Measurements from ENCODE around the gene ZNF148.
A peak's percentile ranks its signal among the peaks of the same experiment; 100 is the strongest.

The ZNF148 gene

GRCh38 chr3:125316246-125316645 lies 58.9 kb downstream of the ZNF148 start:
- TF ChIP-seq, protein P1, sequence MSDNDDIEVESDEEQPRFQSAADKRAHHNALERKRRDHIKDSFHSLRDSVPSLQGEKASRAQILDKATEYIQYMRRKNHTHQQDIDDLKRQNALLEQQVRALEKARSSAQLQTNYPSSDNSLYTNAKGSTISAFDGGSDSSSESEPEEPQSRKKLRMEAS (IDR thresholded peaks at IDR 0.05) = no peak
- no peak for TF ChIP-seq YY1 (IDR thresholded peaks at IDR 0.05; ENCODE audit: low read depth)
- TF ChIP-seq TAF1 (IDR thresholded peaks at IDR 0.05; ENCODE audit: low read depth) = no peak
- TF ChIP-seq, protein P2, sequence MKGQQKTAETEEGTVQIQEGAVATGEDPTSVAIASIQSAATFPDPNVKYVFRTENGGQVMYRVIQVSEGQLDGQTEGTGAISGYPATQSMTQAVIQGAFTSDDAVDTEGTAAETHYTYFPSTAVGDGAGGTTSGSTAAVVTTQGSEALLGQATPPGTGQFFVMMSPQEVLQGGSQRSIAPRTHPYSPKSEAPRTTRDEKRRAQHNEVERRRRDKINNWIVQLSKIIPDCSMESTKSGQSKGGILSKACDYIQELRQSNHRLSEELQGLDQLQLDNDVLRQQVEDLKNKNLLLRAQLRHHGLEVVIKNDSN (IDR thresholded peaks at IDR 0.05) = no peak
- no peak for TF ChIP-seq NFIC (IDR thresholded peaks at IDR 0.05)
- TF ChIP-seq, protein P3, sequence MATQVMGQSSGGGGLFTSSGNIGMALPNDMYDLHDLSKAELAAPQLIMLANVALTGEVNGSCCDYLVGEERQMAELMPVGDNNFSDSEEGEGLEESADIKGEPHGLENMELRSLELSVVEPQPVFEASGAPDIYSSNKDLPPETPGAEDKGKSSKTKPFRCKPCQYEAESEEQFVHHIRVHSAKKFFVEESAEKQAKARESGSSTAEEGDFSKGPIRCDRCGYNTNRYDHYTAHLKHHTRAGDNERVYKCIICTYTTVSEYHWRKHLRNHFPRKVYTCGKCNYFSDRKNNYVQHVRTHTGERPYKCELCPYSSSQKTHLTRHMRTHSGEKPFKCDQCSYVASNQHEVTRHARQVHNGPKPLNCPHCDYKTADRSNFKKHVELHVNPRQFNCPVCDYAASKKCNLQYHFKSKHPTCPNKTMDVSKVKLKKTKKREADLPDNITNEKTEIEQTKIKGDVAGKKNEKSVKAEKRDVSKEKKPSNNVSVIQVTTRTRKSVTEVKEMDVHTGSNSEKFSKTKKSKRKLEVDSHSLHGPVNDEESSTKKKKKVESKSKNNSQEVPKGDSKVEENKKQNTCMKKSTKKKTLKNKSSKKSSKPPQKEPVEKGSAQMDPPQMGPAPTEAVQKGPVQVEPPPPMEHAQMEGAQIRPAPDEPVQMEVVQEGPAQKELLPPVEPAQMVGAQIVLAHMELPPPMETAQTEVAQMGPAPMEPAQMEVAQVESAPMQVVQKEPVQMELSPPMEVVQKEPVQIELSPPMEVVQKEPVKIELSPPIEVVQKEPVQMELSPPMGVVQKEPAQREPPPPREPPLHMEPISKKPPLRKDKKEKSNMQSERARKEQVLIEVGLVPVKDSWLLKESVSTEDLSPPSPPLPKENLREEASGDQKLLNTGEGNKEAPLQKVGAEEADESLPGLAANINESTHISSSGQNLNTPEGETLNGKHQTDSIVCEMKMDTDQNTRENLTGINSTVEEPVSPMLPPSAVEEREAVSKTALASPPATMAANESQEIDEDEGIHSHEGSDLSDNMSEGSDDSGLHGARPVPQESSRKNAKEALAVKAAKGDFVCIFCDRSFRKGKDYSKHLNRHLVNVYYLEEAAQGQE (IDR thresholded peaks at IDR 0.05; ENCODE audit: low read depth) = no peak
- TF ChIP-seq RAD21 (IDR thresholded peaks at IDR 0.05; ENCODE audit: low read depth) = no peak
- no peak for TF ChIP-seq EP300 (IDR thresholded peaks at IDR 0.05; ENCODE audit: borderline replicate concordance)
- TF ChIP-seq EGR1 (IDR thresholded peaks at IDR 0.05) = no peak
- no peak for TF ChIP-seq CEBPB (IDR thresholded peaks at IDR 0.05)
- no peak for TF ChIP-seq FOXM1 (IDR thresholded peaks at IDR 0.05; ENCODE audit: borderline replicate concordance, low read depth)

DNA sequence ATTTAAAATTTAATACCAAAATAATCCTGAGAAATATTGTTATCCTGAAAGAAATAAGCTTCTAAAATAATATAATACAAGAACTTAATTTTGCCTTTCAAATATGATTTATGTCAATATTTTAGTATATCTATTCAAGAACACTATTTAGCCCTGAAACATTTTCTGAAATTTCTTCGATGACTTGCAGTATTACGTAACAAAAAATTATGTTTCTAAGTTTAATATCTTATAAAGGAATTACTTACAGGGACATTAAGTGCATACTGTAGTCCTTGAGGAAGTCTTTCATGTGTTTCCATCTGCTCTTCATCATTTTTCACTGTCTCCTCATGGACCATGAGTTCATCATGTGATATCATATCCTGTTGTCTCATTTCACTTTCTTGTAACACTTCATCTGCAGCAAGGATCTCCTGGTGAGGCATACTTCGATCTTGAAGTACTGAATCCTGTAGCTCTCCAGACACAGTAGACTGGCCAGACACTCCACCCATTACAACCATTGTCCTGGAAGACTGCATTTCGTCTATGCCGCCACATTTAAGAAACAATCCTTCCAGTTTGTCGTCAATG lies 62.0 kb downstream of the ZNF148 start:
- TF ChIP-seq, protein P2 (IDR thresholded peaks at IDR 0.05) = no peak
- TF ChIP-seq TCF12 (IDR thresholded peaks at IDR 0.05; ENCODE audit: low read depth) (no peak), NFIC (IDR thresholded peaks at IDR 0.05) (no peak), FOXM1 (IDR thresholded peaks at IDR 0.05; ENCODE audit: borderline replicate concordance, low read depth) (no peak)

GRCh38 chr3:125310623-125311081 lies 64.5 kb downstream of the ZNF148 start:
- TF ChIP-seq NFIC (IDR thresholded peaks at IDR 0.05) (no peak), CREB1 (IDR thresholded peaks at IDR 0.05; ENCODE audit: low read depth) (no peak), CEBPB (IDR thresholded peaks at IDR 0.05) (no peak)

DNA sequence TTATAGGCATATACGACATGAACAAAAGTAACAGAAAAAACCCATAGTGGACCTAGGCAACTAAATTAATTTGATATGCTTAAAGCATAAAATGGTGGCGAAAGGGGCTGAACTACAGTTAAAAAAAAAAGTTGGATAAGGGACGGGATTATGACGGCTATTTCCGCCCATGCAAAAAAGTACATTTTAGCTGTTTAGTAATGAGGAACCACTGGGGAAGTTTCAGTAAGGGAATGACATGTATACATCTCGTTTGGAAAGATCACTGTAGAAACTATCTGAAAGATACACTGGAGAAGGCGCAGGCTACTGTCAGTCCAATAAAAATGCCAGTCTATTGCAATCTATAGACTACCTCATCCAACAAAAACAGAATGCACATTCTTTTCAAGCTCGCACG lies 65.6 kb downstream of the ZNF148 start:
- no peak for TF ChIP-seq NFIC (IDR thresholded peaks at IDR 0.05)

DNA sequence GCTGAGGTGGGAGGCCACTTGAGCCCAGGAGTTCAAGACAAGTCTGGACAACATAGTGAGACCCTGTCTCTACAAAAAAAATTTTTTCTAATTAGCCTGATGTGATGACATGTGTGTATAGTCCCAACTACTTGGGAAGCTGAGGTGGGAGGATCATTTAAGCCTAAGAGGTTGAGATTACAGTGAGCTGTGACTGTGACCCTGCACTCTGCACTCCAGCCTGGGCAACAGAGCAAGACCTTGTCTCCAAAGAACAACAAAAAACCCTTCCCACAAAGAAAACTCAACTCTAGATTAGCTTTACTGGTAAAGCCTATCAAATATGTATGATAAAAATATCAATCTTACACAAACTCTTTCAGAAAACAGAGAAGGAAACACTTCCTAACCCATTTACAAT lies 68.5 kb downstream of the ZNF148 start:
- TF ChIP-seq, protein P2 (IDR thresholded peaks at IDR 0.05) = no peak
- TF ChIP-seq, protein P3 (IDR thresholded peaks at IDR 0.05; ENCODE audit: low read depth) = no peak
- no peak for TF ChIP-seq TAF1 (IDR thresholded peaks at IDR 0.05; ENCODE audit: low read depth)
- no peak for TF ChIP-seq CREB1 (IDR thresholded peaks at IDR 0.05; ENCODE audit: low read depth)

GRCh38 chr3:125302932-125303331 lies 72.2 kb downstream of the ZNF148 start:
- TF ChIP-seq EGR1 (IDR thresholded peaks at IDR 0.05) (no peak), ZBTB7A (IDR thresholded peaks at IDR 0.05; ENCODE audit: low read depth) (no peak), CEBPB (IDR thresholded peaks at IDR 0.05) (no peak), TEAD4 (IDR thresholded peaks at IDR 0.05) (no peak), FOXM1 (IDR thresholded peaks at IDR 0.05; ENCODE audit: borderline replicate concordance, low read depth) (no peak), CREB1 (IDR thresholded peaks at IDR 0.05; ENCODE audit: low read depth) (no peak)

GRCh38 chr3:125300416-125300815 lies 74.7 kb downstream of the ZNF148 start:
- TF ChIP-seq TEAD4 (IDR thresholded peaks at IDR 0.05) (0 out of 2 replicates have a peak, but pooled peaks have one; percentile 20), TCF12 (IDR thresholded peaks at IDR 0.05; ENCODE audit: low read depth) (no peak)

All from Ishikawa (cell line).